GM18526 (cell line): ENCODE results near the gene ZNF70.

Experiments used
- POLR2A ChIP-seq: IDR thresholded peaks from 3 replicates; pipeline ENCODE4 v1.6.1; 2011; ENCODE audit not compliant: insufficient read length; ENCODE audit errors: extremely low read depth

Gene ZNF70

DNA sequence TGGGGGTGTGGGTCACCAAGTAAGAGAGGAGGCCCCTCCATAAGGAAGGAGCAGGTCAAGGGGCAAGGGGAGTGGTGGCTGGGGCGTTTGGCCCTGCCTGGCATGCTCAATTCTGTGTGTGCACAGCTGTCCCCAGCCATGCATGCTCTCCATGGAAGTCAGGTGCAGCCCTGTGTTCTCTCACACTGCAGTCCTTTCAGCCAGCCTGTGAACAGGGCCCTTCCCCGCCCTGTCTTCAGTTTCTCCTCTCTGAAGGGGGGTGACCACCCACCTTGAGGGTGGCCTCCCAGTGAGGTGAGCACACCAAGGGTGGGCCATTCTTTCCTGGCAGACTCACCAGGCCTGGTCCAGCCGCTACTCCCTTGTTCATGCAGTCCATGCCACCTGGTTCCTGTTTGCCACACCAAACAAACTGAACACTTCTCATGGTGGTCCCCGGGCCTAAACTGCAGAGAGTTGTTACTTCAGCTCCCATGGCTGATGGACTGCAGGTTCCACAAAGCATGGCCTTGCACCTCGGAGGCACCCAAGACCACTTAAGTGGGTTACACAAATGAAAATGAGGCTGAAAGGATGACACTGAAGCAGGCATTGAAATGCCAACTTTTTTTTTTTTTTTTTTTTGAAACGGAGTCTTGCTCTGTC is 18.5 kb upstream of the ZNF70 start:
- TF ChIP-seq POLR2A, result no peak

DNA sequence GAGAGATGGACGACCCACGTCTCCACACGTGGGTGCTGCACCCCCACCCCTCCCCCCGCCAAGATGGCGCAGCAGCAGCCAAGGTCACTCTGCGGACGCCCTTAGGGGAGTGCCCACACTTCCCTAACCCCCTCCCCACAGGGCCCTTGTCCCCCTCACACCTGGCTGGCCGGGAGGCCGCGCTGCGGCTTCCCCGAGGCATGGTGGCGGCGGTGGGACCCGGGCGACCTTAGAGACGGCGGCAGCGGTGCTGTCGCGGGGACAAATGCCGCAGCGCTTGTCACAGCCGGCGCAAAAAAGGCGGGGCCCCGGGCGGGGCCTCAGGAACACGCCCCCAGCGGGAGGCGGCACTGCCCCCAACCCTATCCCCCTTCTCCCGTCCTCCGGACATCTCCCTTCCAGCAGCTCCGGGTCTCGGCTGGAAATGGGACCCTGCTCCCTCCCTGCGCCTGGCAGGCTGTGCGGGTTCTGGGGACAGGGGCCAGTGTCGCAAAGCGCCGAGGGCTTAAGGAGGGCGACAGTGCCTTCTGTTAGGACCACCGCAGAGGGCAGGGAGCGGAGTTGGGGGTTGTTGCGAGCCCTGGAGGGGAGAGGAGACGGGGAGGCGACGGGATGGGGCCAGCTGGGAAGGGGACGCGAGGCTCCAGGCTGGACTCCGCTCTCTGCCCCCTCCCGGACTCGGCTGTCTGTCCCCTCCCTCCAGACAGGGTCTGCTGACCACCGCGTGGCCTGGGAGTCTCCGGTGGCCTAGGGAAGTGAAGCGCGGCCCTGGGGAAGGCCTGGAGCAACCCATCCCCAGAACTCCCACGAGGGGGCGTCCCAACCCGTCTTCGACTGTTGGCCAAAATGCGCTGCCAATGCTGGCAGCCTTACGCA is 17.0 kb upstream of the ZNF70 start, which contains the start of gene CHCHD10:
Gene CHCHD10, minus strand, starts transcription at position 300 of the 876 bp plus-strand sequence. Its CDS starts 98 bp downstream, at position 202.
- peak; percentile 72 for TF ChIP-seq POLR2A

DNA sequence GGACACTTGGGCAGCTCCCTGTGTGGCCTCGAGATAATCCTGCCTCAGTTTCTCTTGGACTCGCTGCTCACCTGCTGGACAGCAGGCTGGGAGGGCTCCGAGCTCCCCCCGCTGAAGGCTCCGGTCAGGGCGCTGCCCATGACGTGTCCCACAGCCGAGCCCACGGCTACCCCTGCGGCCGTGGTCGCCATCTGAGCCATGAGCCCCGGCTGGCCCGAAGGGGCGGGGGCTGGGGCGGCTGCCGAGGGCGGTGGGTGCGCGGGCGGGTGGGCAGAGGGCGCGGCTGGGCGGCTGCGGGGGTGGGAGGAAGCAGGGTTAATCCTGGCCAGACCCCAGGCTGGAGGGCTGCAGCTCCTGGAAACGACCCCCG is 16.4 kb upstream of the ZNF70 start:
- no peak for TF ChIP-seq POLR2A

DNA sequence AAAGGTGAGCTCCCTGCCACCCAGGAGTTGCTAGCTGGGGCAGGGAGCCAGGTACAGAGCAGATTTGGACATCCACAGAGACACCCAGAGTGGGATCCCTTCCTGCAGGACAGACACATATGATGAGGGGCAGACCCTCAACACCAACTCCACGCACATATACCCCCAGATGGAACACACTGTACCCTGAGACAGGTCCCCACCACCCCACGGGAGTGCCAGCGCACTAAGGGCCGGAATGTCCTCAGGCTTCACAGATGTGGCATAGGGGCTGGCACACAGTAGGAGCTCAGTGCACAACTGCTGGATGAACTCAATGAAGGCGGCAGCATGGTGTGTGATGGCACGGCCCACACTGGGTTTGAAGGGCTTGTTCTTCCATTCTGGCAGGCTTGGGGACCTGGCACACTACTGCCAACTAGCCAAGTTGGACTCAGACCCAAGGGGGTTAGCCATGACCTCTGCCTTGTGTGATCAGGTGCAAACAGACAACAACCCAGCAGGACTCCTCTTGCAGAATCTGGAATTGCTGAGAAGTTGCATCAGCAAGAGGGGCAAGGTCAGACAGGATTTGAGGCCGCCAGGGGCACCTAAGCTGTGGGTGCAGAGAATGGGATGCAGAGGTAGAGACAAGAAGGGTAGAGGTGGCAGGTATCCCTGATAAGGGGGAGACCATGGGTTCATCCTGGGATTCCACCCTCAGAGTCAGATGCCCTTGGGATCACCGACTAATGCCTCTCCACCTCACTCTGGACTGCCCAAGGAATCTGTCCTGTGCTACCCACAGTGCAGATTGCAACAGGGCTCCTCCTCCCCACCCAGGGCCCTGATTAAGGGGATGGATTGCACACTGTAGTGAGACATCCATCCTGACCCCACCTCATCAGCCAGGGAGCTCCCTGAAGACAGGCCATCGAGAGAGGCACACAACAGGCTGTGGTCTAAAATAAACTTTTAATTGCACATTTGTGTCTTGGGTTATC is 14.3 kb upstream of the ZNF70 start:
- TF ChIP-seq POLR2A, result no peak

DNA sequence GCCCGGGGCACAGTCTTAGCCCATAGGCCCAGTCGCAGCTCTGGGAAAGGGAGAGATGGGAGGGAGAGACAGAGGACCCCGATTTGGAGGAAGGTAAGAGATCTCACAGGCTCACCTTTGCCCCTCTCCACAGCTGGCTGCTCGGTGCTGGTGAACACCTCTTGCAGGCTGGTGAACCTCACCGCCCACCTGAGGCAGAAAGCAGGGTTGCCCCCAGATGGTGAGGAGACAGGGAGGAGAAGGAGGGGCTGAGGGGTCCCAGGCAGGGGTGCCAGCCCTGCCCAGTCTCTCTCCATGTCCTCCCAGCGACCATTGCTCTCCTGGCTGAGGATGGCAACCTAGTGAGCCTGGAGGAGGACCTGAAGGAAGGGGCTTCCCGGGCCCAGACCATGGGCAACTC is 13.0 kb upstream of the ZNF70 start:
- no peak for TF ChIP-seq POLR2A

DNA sequence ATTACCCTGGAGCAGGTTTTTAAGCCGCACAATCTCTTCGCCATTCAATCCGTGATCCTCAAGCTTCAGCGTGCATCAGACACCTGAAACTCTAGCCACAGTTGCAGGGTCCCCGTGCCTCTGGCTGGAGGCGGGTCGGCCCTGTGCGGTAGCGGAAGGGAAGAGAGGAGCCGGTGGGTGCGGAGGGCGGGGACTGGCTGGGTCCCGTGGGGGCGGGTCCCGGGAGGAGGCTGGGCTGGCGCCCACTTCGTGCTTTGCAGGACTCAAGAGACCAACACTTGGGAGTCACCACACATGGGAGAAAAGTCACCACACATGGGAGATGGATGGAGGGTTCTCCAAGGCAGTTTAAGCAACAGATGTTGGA is 12.7 kb upstream of the ZNF70 start:
- no peak for TF ChIP-seq POLR2A

DNA sequence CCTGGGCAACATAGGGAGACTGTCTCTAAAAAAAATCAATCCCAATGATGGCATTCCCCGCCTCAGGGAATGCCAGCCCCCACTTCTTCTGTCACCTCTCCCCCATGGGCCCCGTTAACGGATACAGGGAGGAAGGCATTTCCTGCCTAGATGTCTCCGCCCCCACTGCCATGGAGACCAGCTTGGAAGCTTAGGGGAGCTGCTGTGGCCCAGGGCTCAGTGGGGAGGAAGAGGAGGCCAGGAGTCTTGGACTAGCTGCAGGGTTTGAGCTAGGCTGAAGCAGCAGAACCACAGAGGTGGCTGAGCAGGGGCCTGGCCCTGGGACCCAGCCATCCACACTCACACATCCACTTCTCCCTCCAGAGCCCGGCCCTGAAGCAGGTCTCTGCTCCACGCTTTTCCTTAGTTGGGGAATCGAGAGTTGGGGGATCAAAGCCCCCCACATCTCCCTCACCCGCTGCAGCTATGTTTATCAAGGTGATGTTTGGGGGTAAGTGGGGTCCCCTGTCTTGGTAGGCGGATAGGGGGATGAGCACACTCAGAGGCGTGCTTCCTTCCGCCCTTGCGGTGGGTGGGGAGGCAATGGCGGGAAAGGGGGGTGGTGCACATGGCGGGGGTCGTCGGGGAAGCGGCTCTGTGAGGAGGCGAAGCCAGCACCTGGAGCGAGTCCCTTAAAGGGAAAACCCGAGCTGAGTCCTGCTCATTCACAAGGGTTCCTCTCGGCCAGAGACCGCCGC is 12.1 kb upstream of the ZNF70 start, which contains the start of gene C22orf15:
Gene C22orf15, plus strand, starts transcription at position 149 of the 737 bp plus-strand sequence. Its CDS starts 317 bp downstream, at position 466.
- TF ChIP-seq POLR2A, result no peak

DNA sequence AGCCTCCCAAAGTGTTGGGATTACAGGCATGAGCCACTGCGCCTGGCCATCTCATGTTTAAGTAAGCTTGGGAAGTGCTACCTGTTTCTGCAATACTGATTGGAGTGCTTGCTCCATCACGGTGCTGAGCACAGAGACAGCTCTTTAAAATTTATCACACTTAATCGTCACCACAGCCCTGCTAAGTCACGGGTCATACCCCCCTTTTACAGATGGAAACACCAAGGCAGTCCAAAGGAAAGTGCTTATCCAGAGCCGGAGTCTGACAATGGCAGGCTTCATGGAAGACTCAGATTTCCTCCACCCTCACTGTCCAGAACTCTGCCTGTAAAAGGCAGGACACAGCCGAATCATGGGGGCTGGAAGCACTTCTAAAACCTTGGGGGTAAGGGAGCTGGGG is 9.1 kb upstream of the ZNF70 start:
- no peak for TF ChIP-seq POLR2A

DNA sequence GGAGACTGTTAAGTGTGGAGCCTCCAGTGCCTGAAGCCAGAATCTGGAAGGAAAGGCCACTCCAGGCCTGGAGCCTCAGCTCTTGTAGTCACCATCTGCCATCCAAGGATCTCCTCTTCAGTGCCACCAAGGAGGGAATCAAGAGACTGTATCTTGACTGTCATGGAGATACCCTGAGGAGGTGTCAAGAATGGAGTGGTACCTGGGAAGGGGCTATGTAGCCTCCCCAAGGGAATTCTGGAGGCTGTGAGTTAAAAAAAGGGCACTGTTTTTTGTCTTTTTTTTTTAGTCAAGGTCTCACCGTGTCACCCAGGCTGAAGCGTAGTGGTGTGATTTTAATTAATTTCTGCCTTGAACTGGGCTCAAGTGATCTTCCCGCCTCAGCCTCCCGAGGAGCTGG is 8.7 kb upstream of the ZNF70 start:
- TF ChIP-seq POLR2A, result no peak

DNA sequence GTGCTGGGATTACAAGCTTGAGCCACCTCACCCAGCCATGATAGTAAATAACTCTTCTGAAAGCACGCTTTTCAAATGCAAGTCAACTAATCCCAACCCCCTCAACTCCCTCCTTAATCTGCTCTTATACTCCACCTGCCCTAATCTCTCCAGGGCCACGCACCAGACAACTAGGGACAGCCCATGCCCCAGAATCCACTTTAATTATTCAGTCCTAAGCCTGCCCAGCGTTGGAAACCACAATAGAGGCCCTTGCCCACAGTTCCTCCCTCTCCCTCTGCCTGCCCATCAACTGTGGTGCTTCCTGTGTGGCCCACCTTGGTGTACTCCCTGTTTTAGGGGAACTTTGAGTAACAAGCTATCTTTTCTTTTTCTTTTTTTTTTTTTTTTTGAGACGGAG is 6.0 kb upstream of the ZNF70 start:
- TF ChIP-seq POLR2A, result no peak

DNA sequence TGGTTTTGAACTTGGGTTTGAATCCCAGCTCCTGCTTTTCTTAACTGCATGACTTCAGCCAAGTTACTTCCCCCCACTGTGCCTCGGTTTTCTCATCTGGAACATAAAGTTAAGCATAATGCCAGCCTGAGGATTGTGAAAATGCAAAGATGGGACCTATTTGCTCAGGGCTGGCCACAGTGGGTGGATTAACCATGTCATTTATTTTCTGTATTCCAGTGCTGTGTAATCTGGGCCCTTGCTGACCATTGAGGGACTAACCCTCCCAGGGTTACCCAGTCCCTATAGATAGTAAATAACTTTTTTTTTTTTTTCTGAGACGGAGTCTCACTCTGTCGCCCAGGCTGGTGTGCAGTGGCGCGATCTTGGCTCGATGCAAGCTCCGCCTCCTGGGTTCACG is 4.8 kb upstream of the ZNF70 start:
- TF ChIP-seq POLR2A, result no peak

DNA sequence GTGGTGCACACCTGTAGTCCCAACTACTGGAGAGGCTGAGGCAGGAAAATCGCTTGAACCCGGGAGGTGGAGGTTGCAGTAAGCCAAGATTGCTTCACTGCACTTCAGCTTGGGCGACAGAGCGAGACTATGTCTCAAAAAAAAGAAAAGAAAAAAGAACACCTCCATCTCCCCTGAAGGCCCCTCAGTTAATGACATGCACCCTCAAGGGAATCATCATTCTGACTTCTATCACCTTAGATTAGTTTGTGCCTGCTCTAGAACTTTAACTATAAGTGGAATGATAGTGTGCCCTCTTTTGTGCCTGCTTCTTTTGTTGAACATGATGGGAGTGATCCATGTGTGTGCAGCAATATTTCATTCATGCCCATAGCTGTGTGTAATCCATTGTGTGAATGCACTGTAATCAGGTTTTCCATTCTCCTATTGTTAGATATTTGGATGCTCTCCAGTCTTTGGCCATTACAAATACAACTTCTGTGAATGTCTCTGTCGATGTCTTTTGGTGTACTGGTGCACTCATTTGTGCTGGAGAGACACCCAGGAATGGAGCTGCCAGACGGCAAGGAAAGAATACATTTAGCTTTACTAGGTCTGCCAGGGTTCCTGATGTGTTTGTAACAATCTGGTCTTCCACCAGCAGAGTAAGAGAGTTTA is 4.2 kb upstream of the ZNF70 start:
- TF ChIP-seq POLR2A, result no peak

DNA sequence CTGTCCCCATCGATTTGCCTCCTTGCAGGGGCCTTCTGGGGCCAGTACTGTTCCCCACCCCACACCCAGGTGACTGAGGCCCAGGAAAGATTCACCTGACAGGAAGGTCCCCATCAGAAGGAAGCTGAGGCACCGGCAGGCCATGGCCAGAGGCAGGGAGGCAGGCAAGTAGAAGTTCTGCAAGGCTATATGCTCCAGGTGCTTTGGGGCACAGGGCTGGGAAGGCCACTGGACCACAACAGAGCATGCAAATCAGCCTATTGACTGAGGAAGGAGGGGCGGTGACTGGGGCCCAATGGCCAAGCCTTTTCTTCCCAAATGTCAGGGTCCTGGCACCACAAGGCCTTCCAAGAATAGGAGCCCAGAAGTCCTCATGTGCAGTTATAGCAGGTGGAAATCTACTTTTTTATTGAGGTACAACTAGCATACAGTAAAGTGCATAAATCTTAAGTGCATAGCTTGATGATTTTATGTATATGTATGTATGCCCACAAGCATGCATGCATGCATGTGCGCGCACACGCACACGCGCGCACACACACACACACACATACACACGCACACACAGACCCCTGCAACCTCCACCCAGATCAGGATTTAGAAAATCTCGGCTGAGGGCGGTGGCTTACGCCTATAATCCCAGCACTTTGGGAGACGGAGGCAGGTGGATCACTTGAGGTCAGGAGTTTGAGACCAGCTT is 3.5 kb upstream of the ZNF70 start, which contains the start of gene VPREB3:
Gene VPREB3, minus strand, starts transcription at position 206 of the 700 bp plus-strand sequence. Its CDS starts 62 bp downstream, at position 144.
- TF ChIP-seq POLR2A, result no peak
